RWPE1 (cell line): Measurements from ENCODE around the gene CDKN2A.

ENCODE experiments used
- CTCF ChIA-PET: fragments of 350-600 bp; sonication (Branson Sonifier 250); formaldehyde crosslinking; extraction: SDS; loops from one replicate; lab custom pipeline; 2021; lab: Yijun Ruan, JAX
- POLR2A ChIA-PET: fragments of 400-600 bp; formaldehyde crosslinking; extraction: SDS; loops from one replicate; lab custom pipeline; 2020; ENCODE audit warnings: antibody characterized with exemption; ENCODE audit not compliant: low non-redundant PET; lab: Yijun Ruan, JAX
- DNase-seq: peaks from one replicate; pipeline ENCODE4 v3.0.0; 2012; ENCODE audit warnings: low spot score
- H3K27ac ChIP-seq: fragments of 450-650 bp; 2 replicates; pipeline ENCODE4 v1.5.1; 2017
- CTCF ChIP-seq: fragments of 450-650 bp; conservative IDR thresholded peaks from 2 replicates; pipeline ENCODE4 v1.5.1; 2017; ENCODE audit warnings: low read depth, mild to moderate bottlenecking

CDKN2A gene

GRCh38 chr9:21931428-21931827, 62.8 kb downstream of the CDKN2A start:
- ChIA-PET POLR2A (no interaction called here), CTCF (no interaction called here)
- no peak for TF ChIP-seq CTCF
- no peak overlapping the region for H3K27ac ChIP-seq
- DNase-seq = no peak

- no peak for TF ChIP-seq CTCF
- CTCF ChIA-PET = no interaction called here
- POLR2A ChIA-PET = no interaction called here
- DNase-seq = no peak
- no peak overlapping the region for H3K27ac ChIP-seq
Observed at GRCh38 chr9:21927752-21928151, 66.4 kb downstream of the CDKN2A start.

GRCh38 chr9:21923694-21924093, 70.5 kb downstream of the CDKN2A start:
- CTCF ChIA-PET = no interaction called here
- no peak for DNase-seq
- no peak overlapping the region for H3K27ac ChIP-seq
- POLR2A ChIA-PET = no interaction called here
- no peak for TF ChIP-seq CTCF

- TF ChIP-seq CTCF = no peak
- ChIA-PET CTCF (interaction anchor here (0.6 kb wide), 1 partner anchor 252 kb away, joined by 3 read pairs; no protein-coding TSS in a partner anchor), POLR2A (no interaction called here)
- H3K27ac ChIP-seq = no peak overlapping the region
- DNase-seq = peak; percentile 36
Observed at GRCh38 chr9:21919377-21920362, 74.5 kb downstream of the CDKN2A start.
